T-helper 1 cell treated with Interleukin-12 subunit alpha and Interleukin-12 subunit beta and Interleukin-4 antibody, amounts not matched to agents 30 μg/mL and 1 μg/mL, for 36 hours (primary cell): ENCODE results near the gene FHOD3.

Source experiments
- H3K27ac Mint-ChIP-seq: one replicate; pipeline ENCODE4 v1.8.0; 2021; ENCODE audit warnings: mild to moderate bottlenecking, mixed read lengths
- H3K27me3 Mint-ChIP-seq: one replicate; pipeline ENCODE4 v1.8.0; 2021; ENCODE audit warnings: low read depth, mixed read lengths
- H3K36me3 Mint-ChIP-seq: one replicate; pipeline ENCODE4 v1.8.0; 2021; ENCODE audit warnings: low read depth, mixed read lengths
- H3K4me1 Mint-ChIP-seq: one replicate; pipeline ENCODE4 v1.8.0; 2021; ENCODE audit warnings: low read depth, mixed read lengths
- H3K4me3 Mint-ChIP-seq: one replicate; pipeline ENCODE4 v1.8.0; 2021; ENCODE audit warnings: mild to moderate bottlenecking, moderate library complexity, mixed read lengths
- H3K9me3 Mint-ChIP-seq: one replicate; pipeline ENCODE4 v1.8.0; 2021; ENCODE audit warnings: mixed read lengths

FHOD3 gene

DNA sequence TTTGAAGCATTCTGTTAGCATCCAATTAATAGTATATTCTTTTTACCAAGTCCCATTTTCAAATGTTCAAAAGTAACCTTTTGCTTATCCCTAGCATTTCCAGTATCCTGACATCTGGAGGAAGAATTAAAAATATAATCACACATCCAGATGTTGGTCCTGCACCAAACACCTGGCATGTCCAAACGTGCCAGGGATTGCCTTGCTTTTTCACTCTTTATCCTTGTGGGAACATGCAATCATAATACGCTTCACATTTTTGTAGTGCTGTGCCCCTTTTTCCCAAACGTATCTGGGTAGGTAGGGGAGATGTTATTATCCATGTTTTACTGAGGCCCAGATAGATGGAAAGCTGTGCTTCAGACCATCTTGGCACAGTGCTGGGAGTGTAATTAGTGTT is 398.3 kb downstream of the FHOD3 start:
- Mint-ChIP-seq H3K27ac (no peak overlapping the region), H3K36me3 (no peaks in the 10 kb centered on the region), H3K4me3 (no peak overlapping the region), H3K9me3 (no peaks in the 10 kb centered on the region), H3K4me1 (no peaks in the 10 kb centered on the region), H3K27me3 (no peaks in the 10 kb centered on the region)

GRCh38 chr18:36697905-36698304 is 400.4 kb downstream of the FHOD3 start:
- H3K4me1 Mint-ChIP-seq, result no peaks in the 10 kb centered on the region

GRCh38 chr18:36700955-36701354 is 403.4 kb downstream of the FHOD3 start:
- Mint-ChIP-seq H3K36me3 (no peaks in the 10 kb centered on the region), H3K9me3 (no peaks in the 10 kb centered on the region), H3K4me3 (no peak overlapping the region), H3K4me1 (no peaks in the 10 kb centered on the region), H3K27me3 (no peaks in the 10 kb centered on the region), H3K27ac (no peak overlapping the region)

More at GRCh38 chr18:36697905-36698304, 400.4 kb downstream of the FHOD3 start:
- H3K27ac Mint-ChIP-seq, result no peak overlapping the region
- H3K27me3 Mint-ChIP-seq, result no peaks in the 10 kb centered on the region
- H3K4me3 Mint-ChIP-seq, result no peak overlapping the region
- no peaks in the 10 kb centered on the region for H3K9me3 Mint-ChIP-seq
- H3K36me3 Mint-ChIP-seq, result no peaks in the 10 kb centered on the region

DNA sequence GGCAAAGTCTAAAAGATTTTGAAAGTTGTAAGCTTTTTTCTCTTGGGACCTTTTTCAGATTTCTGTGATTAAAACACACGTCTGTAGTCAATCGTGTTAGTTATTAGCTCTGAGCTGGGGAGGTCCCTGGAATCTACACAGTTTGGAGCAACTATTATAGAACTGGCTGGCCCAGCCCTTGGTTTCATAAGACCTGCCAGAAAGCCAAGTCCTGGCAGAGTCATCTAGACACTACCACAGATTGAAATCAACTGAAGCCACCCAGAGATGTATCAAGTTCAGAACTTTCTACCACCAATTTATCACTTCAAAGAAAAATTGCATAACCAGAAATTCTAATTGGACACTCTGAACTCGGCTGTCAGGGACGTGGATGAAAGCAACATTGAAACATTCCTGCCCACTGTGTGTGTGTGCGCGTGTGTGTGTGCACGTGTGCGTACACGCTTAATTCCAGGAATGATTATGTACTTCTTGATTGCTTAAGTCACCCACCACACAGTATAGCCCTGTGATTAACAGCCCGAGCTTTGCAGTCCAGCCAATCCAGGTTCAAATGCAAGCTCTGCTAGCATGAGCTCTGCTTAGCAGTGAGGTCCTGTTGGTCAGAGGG is 405.0 kb downstream of the FHOD3 start:
- Mint-ChIP-seq H3K9me3 (no peaks in the 10 kb centered on the region), H3K4me1 (no peaks in the 10 kb centered on the region)

GRCh38 chr18:36704156-36704555 is 406.6 kb downstream of the FHOD3 start:
- Mint-ChIP-seq H3K4me3 (no peak overlapping the region), H3K27me3 (no peaks in the 10 kb centered on the region), H3K4me1 (no peaks in the 10 kb centered on the region), H3K36me3 (no peaks in the 10 kb centered on the region), H3K27ac (no peak overlapping the region), H3K9me3 (no peaks in the 10 kb centered on the region)

More for the DNA sequence above, 405.0 kb downstream of the FHOD3 start:
- H3K27ac Mint-ChIP-seq, result no peak overlapping the region
- H3K4me3 Mint-ChIP-seq, result no peak overlapping the region
- H3K36me3 Mint-ChIP-seq, result no peaks in the 10 kb centered on the region
- H3K27me3 Mint-ChIP-seq, result no peaks in the 10 kb centered on the region

DNA sequence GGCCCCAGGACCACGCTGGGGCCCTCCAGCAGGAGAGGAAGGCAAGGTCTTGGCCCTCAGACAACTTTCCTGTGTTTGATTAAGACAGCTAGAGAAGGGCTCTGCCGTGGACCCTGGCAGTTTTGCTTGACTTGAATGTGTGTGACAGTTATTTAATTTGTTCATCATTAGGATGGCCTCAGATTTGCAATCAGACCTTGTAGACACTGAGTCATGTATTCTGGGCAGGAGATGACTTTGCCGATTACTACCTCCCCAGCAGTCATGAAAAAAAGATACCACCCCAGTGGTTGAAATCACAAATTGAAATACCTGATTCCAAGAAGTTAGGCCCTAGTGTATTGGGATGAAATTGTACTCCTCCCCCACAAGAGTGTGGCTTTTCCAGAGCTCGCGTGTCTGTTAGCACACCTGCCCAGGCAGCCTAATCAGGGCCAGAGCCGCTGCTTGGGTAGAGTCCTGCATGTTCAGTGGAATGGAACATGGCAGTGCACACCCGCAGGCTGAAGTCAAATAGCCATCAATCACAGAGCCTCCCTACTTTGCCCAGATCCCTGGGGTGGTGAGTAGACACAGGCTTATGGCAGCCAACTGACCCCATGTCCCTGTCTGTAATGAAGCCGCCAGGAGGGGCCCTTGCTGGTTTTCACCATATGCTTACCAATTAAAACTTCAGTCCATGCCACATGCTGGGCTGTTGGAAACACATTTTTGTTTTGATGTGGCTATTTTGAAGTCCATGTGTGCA is 408.8 kb downstream of the FHOD3 start:
- no peaks in the 10 kb centered on the region for H3K27me3 Mint-ChIP-seq
- no peak overlapping the region for H3K4me3 Mint-ChIP-seq
- H3K36me3 Mint-ChIP-seq, result no peaks in the 10 kb centered on the region

DNA sequence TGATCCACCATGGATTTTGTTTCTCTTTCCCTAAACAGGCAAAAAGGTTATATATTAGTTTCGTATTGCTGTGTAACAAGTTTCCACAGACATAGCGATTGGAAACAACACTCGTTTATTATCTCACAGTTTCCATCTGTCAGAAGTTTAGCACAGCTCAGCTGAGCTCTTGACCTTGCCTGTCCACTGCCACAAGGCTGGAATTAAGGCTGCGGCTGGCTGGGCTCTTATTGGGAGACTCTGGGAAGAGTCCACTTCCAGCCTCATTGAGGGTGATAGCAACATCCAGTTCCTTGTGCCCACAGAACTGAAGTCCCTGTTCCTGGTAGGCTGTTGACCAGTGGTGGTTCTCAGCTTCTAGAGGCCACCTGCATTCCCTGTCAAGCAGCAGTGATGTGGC is 410.9 kb downstream of the FHOD3 start:
- H3K27me3 Mint-ChIP-seq, result peaks cover 6% of the 10 kb centered on the region
- H3K27ac Mint-ChIP-seq, result no peak overlapping the region
- no peak overlapping the region for H3K4me3 Mint-ChIP-seq

More for the DNA sequence above, 408.8 kb downstream of the FHOD3 start:
- no peaks in the 10 kb centered on the region for H3K4me1 Mint-ChIP-seq
- no peak overlapping the region for H3K27ac Mint-ChIP-seq
- H3K9me3 Mint-ChIP-seq, result no peaks in the 10 kb centered on the region

DNA sequence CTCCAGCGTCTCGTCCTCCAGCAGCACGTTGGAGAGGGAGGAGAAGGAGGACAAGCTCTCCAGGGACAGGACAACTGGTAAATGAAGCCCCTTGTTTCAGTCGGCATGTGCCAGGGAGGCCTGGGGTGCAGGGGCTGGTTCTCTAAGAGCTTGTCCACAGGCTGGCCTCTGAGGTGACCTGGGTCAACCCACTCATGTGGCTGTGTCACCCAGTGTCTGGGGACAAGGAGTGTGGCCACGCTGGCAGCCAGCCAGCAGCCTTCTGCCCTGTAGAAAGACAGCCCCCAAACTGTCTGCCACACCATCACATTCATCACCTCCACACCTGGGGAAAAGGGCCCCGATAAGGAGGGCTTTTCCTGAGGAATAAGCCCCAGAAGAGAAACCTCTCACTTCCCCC is 411.8 kb downstream of the FHOD3 start:
- Mint-ChIP-seq H3K27ac (no peak overlapping the region), H3K9me3 (no peaks in the 10 kb centered on the region), H3K4me3 (no peak overlapping the region)

More for the DNA sequence above, 410.9 kb downstream of the FHOD3 start:
- no peaks in the 10 kb centered on the region for H3K4me1 Mint-ChIP-seq
- no peaks in the 10 kb centered on the region for H3K9me3 Mint-ChIP-seq
- no peaks in the 10 kb centered on the region for H3K36me3 Mint-ChIP-seq

GRCh38 chr18:36711014-36711725 is 413.7 kb downstream of the FHOD3 start:
- H3K36me3 Mint-ChIP-seq, result no peaks in the 10 kb centered on the region
- no peaks in the 10 kb centered on the region for H3K9me3 Mint-ChIP-seq
- H3K4me3 Mint-ChIP-seq, result no peak overlapping the region
- no peak overlapping the region for H3K27ac Mint-ChIP-seq
- no peaks in the 10 kb centered on the region for H3K4me1 Mint-ChIP-seq
- peaks cover 6% of the 10 kb centered on the region for H3K27me3 Mint-ChIP-seq

More for the DNA sequence above, 411.8 kb downstream of the FHOD3 start:
- Mint-ChIP-seq H3K27me3 (peaks cover 6% of the 10 kb centered on the region), H3K4me1 (no peaks in the 10 kb centered on the region), H3K36me3 (no peaks in the 10 kb centered on the region)

GRCh38 chr18:36711813-36712444 is 414.4 kb downstream of the FHOD3 start:
- Mint-ChIP-seq H3K9me3 (no peaks in the 10 kb centered on the region), H3K27me3 (peaks cover 6% of the 10 kb centered on the region), H3K36me3 (no peaks in the 10 kb centered on the region)

GRCh38 chr18:36714476-36714875 is 417.0 kb downstream of the FHOD3 start:
- no peak overlapping the region for H3K27ac Mint-ChIP-seq
- H3K4me3 Mint-ChIP-seq, result no peak overlapping the region
- no peaks in the 10 kb centered on the region for H3K9me3 Mint-ChIP-seq
- no peaks in the 10 kb centered on the region for H3K36me3 Mint-ChIP-seq
- H3K27me3 Mint-ChIP-seq, result peaks cover 6% of the 10 kb centered on the region
- H3K4me1 Mint-ChIP-seq, result no peaks in the 10 kb centered on the region

More at GRCh38 chr18:36711813-36712444, 414.4 kb downstream of the FHOD3 start:
- Mint-ChIP-seq H3K4me3 (no peak overlapping the region), H3K4me1 (no peaks in the 10 kb centered on the region), H3K27ac (no peak overlapping the region)

DNA sequence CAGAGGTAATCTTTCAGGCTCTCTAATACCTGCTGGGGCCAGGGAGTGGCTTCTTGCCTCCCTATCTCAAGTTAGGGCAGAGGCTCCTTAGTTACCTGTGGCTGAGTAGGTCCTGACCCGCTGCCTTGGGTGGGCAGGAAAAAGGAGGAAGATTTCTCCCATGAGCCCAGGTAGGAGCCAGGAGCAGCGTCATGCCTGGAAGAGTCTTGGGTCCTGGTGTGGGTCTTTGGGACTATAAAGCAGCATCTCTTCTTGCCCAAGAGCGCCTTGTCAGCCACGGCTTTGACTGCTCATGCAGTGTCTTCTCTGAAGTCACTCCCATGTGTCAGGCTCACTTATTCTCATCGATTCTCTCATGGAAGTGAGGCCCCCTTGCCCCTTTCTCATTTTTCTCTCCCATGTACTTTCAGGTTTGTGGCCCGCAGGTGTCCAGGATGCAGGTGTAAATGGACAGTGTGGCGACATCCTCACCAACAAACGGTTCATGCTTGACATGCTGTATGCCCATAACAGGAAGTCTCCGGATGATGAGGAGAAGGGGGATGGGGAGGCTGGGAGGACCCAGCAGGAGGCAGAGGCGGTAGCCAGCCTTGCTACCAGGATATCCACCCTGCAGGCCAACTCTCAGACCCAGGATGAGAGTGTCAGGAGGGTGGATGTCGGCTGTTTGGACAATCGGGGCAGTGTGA is 420.1 kb downstream of the FHOD3 start:
- H3K4me3 Mint-ChIP-seq, result no peak overlapping the region
- peaks cover 4% of the 10 kb centered on the region for H3K27me3 Mint-ChIP-seq
- H3K36me3 Mint-ChIP-seq, result no peaks in the 10 kb centered on the region
- H3K27ac Mint-ChIP-seq, result no peak overlapping the region
- H3K9me3 Mint-ChIP-seq, result no peaks in the 10 kb centered on the region
- no peaks in the 10 kb centered on the region for H3K4me1 Mint-ChIP-seq

GRCh38 chr18:36718705-36719328 is 421.3 kb downstream of the FHOD3 start:
- Mint-ChIP-seq H3K4me1 (no peaks in the 10 kb centered on the region), H3K27me3 (no peaks in the 10 kb centered on the region), H3K27ac (no peak overlapping the region), H3K36me3 (no peaks in the 10 kb centered on the region), H3K4me3 (no peak overlapping the region), H3K9me3 (no peaks in the 10 kb centered on the region)

DNA sequence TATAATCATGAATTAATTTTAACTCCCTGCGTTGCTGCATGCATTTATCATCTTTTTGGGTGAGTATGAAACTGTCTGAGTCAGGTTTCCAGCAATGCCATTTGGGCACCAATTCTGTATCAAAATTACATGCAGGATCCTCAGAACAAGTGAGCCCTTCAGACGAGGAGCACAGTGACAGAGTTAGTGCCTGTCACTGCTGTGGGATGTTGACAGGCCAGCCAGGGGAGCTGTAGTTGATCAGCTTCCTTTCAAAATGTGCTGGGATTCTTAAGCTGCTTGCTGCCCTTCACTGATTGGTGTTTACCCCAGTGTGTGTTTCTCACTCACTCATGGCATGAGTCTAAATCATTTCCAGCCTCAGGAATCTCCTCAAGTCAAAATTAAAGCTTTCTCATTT is 422.1 kb downstream of the FHOD3 start:
- H3K9me3 Mint-ChIP-seq, result no peaks in the 10 kb centered on the region
- H3K27me3 Mint-ChIP-seq, result no peaks in the 10 kb centered on the region
- H3K4me1 Mint-ChIP-seq, result no peaks in the 10 kb centered on the region
- H3K36me3 Mint-ChIP-seq, result no peaks in the 10 kb centered on the region
- H3K27ac Mint-ChIP-seq, result no peak overlapping the region
- H3K4me3 Mint-ChIP-seq, result no peak overlapping the region
